Measurements from ENCODE around the gene CAPN11.

The CAPN11 gene

DNA sequence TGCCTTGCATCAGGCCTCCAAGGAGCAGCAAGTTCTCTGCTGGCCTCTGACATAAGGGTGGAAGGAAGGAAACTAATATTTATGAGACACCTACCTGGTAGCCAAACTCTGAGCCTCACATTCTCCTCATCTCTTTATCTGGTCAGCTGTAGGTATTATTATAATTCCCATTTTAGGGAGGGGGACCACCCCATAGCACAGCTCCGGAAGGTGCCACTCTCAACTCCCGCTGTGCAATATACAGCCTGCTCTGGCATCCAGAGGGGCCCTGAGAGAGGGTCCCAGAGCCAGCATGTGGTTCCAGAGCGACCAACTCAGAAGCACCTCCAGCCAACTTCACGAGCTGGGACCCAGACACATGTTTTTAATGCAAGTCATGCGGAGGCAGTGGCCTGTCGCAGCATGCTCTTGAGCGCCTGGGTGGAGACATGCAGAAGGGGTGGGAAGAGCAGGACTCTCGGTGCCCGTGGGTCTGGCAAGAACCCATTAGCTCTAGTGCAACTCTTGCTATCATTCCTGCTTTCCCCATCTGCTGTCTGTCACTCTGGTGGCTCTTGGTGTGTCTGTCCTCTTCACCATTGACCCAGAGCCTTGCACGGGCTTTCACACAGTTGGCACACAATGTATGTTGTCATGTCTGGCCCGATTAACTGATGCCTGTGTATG is 43.2 kb downstream of the CAPN11 start:
- in situ Hi-C loops (cut with MboI; ENCODE audit: low sequenced_read_pairs), result no loop called here

DNA sequence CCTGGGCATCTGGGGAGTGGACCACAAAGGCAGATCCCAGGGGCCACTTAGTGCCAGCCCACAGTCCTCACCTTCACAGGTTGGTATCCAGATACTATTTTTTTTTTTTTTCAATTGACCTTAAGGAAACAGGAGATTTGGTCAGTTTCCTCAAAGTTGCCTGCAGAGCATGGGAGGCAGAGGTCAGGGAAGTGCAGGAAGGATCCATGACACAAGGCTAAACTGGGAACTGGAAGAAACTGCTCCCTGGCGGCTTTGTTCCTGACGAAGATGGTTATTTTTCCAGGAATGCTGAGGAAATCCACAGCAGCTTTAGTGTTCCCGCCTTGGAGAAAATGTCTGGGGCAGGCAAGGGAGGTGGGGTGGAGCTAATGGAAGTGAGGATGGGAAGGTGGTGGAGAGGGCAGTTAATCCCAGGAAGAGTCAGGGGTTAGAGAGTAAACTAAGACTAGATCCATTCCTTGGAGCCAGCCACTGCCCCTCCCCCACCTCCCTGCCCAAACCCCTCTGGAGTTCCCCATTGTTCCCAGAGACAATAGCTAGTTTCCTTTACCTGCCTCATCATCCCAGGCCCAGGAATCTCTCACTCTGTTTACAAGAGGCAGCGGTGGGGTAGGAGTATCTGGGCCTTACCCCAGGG is 43.8 kb downstream of the CAPN11 start:
- in situ Hi-C loops (cut with MboI; ENCODE audit: low sequenced_read_pairs), result no loop called here

DNA sequence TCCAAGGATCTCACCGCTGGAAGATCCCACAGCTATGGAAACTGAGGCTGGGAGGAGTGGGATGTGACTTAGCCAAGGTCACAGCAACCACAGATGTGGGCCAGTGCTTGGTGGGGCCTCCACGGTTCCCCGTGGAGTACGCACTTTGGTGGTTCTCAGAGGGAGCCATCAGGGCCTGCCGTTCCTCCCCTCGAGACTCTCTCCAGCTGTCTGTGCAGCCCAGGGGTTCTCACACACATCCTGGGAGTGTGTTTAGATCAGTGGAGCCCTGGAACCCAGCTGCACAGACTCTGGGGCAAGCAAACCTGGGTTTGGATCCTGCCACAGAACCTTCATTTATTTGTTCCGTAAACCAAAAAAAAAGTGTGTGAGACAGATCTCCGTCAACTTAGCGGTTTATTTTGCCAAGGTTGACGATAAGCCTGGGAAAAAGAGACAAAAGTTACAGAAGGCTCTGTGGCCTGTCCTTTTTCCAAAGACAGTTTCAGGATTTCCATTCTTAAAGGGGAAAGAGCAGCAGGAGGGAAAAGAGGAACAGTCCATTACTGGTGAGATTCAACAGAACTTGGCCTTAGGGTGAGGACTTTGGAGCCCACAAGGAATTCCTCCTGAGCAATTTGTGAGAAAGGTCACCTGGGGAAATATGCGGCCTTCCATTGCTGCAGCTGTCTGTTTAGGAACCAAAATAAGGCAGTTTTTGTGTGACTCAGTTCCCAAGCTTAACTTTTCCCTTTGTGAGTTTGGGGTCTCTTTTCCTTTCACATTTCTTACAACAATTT is 44.5 kb downstream of the CAPN11 start:
- in situ Hi-C loops (cut with MboI; ENCODE audit: low sequenced_read_pairs), result no loop called here

DNA sequence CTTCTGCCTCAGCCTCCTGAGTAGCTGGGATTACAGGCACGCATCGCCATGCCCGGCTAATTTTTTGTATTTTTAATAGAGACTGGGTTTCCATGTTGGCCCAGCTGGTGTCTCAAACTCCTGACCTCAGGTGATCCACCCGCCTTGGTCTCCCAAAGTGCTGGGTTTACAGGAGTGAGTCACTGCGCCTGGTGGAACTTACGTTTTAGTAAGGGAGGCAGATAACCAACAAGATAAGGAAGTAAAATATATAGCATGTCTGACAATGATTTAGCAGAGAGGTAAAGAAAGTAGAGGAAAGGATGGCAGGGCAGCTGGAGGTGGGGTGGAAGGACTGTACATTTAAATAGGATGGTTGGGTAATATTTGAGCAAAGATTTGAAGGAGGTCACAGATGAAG is 45.3 kb downstream of the CAPN11 start:
- in situ Hi-C loops (cut with MboI; ENCODE audit: low sequenced_read_pairs), result no loop called here

DNA sequence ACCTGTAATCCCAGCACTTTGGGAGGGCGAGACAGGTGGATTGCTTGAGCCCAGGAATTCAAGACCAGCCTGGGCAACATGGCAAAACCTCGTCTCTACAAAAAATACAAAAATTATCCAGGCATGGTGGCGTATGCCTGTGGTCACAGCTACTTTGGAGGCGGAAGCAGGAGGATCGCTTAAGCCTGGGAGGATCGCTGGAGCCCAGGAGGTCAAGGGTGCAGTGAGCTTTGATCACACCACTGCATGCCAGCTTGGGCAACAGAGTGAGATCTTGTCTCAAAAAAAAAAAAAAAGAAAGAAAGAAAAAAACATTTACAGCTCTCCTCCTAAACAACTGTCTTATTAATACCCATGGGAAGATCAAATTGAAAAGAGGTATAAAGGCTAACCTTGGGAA is 49.3 kb downstream of the CAPN11 start:
- in situ Hi-C loops (cut with MboI; ENCODE audit: low sequenced_read_pairs), result no loop called here

GRCh38 chr6:44211284-44211683 is 52.7 kb downstream of the CAPN11 start:
- in situ Hi-C loops (cut with MboI; ENCODE audit: low sequenced_read_pairs), result no loop called here

- in situ Hi-C loops (cut with MboI; ENCODE audit: low sequenced_read_pairs), result no loop called here
Measured at GRCh38 chr6:44214307-44214706, 55.7 kb downstream of the CAPN11 start.

GRCh38 chr6:44216677-44217331 is 58.2 kb downstream of the CAPN11 start, which contains the start of gene MYMX:
TSS of gene MYMX (plus strand) at chr6:44216926. CDS start at chr6:44217472, 546 bp downstream.
- in situ Hi-C loops (cut with MboI; ENCODE audit: low sequenced_read_pairs), result no loop called here

- in situ Hi-C loops (cut with MboI; ENCODE audit: low sequenced_read_pairs), result no loop called here
Measured at GRCh38 chr6:44217332-44218143, 58.9 kb downstream of the CAPN11 start.

DNA sequence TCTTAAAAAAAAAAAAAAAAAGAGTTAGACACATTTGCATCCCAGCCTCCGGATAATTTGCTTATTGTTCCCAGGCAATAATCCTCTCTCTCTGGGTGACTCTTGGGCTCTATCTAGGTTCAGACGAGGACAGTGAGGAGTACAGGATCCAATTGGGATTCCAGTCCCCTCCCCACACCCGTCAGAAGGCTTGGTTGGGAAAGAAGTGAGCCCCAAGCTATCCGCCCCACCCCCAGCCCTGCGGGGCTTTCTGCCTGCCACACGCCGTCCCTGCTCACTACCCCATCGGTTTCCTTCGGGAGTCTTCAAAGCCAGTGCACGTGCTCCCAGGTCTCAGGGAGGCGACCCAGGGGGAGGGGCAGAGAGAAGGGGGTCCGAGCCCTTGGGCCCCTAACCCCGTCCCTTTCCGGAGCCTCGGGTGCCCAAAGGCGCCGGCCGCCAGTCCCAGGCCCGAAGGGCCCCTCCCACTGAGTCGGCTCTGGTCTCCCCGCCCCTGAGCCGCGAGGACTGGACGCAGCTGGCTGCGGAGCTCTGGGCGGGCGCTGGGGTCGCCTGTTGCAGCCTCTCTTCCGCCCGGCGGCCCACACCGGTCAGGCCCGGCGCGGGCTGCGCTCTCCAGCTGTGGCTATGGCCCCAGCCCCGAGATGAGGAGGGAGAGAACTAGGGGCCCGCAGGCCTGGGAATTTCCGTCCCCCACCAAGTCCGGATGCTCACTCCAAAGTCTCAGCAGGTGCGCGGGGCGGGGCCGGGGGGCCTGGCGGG is 60.6 kb downstream of the CAPN11 start:
- in situ Hi-C loops (cut with MboI; ENCODE audit: low sequenced_read_pairs), result no loop called here

DNA sequence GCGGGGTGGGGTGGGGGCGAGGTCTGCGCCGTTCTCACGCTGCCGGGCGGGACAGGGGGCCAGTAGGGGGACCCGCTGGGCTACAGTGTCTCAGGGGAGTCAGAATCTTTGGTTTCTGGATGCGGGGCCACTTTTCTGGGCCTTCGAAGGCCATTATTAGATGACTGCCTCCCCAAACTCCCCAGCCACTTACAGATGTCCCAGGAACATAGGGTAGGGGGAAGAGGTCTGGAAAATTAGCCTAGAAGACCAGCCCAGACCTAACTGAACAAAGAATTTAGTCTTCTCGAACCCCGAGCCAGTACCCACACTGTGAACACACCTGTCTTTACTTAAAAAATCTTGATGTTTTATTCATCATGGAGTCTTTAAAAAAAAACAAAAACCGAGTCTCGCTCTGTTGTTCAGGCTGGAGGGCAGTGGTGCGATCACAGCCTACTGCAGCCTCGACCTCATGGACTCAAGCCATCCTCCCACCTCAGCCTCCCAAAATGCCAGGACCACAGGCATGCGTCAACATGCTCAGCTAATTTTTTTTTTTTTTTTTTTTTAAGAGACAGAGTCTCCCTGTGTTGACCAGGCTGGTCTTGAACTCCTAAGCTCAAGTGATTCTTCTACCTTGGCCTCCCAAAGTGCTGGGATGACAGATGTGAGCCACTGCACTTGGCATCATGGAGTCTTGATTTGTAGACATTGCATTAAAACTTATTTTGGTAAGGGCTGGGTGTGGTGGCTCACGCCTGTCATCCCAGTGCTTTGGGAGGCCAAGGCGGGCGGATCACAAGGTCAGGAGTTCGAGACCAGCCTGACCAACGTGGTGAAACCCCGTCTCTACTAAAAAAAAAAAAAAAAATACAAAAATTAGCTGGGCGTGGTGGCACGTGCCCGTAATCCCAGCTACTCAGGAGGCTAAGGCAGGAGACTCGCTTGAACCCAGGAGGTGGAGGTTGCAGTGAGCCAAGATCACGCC is 61.5 kb downstream of the CAPN11 start:
- in situ Hi-C loops (cut with MboI; ENCODE audit: low sequenced_read_pairs), result no loop called here

- in situ Hi-C loops (cut with MboI; ENCODE audit: low sequenced_read_pairs), result no loop called here
Measured at GRCh38 chr6:44220913-44221290, 62.3 kb downstream of the CAPN11 start.

DNA sequence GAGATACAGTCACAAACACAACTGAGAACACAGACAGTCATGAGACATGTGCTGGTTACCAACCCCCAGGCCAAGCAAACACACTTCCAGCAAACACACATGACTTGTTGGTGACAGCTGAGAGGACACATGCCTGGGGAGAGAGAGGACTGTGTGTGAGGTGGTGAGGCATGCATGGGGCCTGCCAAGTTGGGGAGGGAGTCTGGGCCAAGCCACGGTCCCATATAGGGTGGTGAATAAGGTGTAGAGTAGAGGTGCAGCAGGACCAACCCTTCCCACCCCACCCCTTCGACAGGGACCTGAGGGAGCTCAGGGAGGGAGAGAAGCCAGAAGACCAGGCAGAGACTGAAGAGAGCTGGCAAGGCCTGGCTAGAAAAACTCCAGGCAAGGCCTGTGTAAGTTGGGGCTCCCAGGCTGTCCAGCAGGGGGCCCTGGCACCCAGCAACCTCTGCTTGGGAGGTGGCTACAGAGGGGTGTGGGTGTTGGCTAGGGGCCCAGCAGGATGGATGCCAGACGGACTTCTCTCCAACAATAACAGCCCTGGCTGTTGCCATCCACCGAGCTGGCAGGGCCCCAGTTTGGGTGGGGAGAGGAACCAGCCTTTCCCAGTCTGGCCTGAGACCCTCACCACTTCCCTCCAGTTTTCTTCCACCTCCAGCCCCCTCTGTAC is 62.8 kb downstream of the CAPN11 start:
- in situ Hi-C loops (cut with MboI; ENCODE audit: low sequenced_read_pairs), result no loop called here

DNA sequence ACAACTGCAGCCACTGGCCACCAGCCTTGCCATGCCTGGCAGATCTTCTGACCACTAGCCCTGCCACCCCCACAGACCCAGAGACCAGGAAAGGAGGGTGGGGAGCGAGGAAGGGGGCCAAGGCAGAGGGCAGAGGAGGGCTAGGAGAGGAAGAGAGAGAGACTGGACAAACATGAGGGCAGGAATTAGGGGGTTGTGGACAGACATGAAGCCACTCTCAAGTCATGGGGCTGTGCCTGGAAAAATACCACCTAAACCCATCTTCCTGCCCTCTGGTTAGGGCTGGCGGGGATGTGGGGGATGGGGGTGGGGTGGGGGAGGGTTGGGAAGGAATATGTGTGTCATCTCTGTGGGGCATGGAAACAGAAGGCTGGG is 63.3 kb downstream of the CAPN11 start:
- in situ Hi-C loops (cut with MboI; ENCODE audit: low sequenced_read_pairs), result no loop called here

DNA sequence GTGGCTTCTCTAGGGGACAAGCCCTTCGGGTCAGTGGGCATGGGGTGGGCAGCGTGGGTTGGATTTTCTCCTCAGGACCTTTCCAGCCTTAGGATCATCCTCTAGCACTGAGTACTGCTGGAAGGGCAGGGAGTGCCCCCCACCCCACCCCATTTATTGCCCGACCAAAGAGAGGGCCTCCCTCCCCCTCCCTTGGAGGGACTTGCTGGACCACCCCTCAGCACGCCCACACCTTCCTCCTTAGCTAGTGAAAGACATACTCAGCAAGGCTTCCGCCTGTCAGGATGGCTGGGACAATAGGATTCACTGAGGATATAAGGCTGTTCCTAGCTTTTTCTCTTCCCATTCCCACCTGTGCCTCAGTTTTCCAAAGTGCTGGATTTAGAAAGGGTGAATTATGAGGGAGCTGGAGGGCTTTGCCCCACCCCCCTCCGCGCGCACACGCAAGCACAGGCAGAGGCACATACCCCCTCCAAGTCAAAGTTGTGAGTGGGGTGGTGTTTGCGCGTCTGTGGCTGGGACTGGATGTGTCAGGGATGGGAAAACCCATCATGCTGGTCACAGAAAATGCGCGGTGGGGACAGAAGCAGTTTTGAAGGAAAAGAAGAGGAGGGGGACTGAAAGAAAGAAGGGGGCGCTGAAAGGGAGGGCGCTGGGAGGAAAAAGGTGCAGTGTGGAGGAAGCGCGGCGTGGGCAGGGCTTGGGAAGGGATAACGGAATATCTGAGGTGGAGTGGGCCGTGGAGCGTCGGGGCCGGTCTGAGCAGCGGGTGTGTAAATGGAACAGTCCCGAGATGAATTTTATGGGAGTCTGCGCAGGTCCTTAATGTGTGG is 64.1 kb downstream of the CAPN11 start:
- in situ Hi-C loops (cut with MboI; ENCODE audit: low sequenced_read_pairs), result no loop called here

- in situ Hi-C loops (cut with MboI; ENCODE audit: low sequenced_read_pairs), result no loop called here
Measured at GRCh38 chr6:44223319-44224028, 64.9 kb downstream of the CAPN11 start, which contains the start of gene SLC29A1. TSS of gene SLC29A1 (plus strand) at chr6:44223595. CDS start at chr6:44227314, 3,719 bp downstream.

Data from HL-60/S4 (cell line).